HEK293 (cell line): Measurements from ENCODE around the gene ITGAL.

ENCODE experiments used
- CTCF ChIA-PET: fragments of 350-600 bp; formaldehyde crosslinking; extraction: SDS; loops from one replicate; lab custom pipeline; 2021; ENCODE audit warnings: antibody characterized with exemption; lab: Yijun Ruan, JAX
- POLR2A ChIA-PET: fragments of 300-600 bp; formaldehyde crosslinking; extraction: SDS; loops from one replicate; lab custom pipeline; 2020; ENCODE audit warnings: antibody characterized with exemption, inconsistent platforms; lab: Yijun Ruan, JAX
- H3K27ac ChIP-seq: fragments of 200-500 bp; sonication (Bioruptor generic); 2 replicates; pipeline ENCODE4 v1.5.1; 2014; ENCODE audit warnings: low read depth, low read length, control low read depth, inconsistent platforms; ENCODE audit errors: extremely low read depth
- H3K36me3 ChIP-seq, 2 experiments: fragments of 200-500 bp in 1 of 2; sonication (Bioruptor generic) in 1 of 2; 1 replicate in 1 of 2; 2 replicates in 1 of 2; pipeline ENCODE4 v1.5.1; 2014 to 2017; ENCODE audit warnings: inconsistent platforms in 2 of 2, low read length in 2 of 2; ENCODE audit not compliant: control insufficient read depth in 2 of 2, insufficient read depth in 1 of 2
- H3K4me1 ChIP-seq: fragments of 200-500 bp; sonication (Bioruptor generic); 2 replicates; pipeline ENCODE4 v1.5.1; 2014; ENCODE audit warnings: mild to moderate bottlenecking, low read length, inconsistent platforms; ENCODE audit not compliant: control insufficient read depth, insufficient read depth
- H3K4me3 ChIP-seq: 2 replicates; pipeline ENCODE4 v1.5.1; 2011; ENCODE audit warnings: low read depth, mild to moderate bottlenecking, control low read depth, low read length, moderate library complexity
- H3K9me3 ChIP-seq: fragments of 200-500 bp; sonication (Bioruptor generic); 2 replicates; pipeline ENCODE4 v1.5.1; 2014; ENCODE audit warnings: low read depth, low read length, inconsistent platforms; ENCODE audit not compliant: control insufficient read depth, insufficient read depth
- GLI2 ChIP-seq: fragments of 450-650 bp; formaldehyde crosslinking; IDR thresholded peaks from 2 replicates; pipeline ENCODE4; 2017; ENCODE audit warnings: missing biosample characterization, missing genetic modification characterization, low read depth, borderline replicate concordance
- HOXD13 ChIP-seq: sonication (generic); formaldehyde crosslinking; IDR thresholded peaks from 2 replicates; pipeline ENCODE4 v1.8.0; 2022; ENCODE audit warnings: missing genetic modification reagents, borderline replicate concordance
- KLF16 ChIP-seq: fragments of 450-650 bp; formaldehyde crosslinking; IDR thresholded peaks from 2 replicates; pipeline ENCODE4 v1.5.1; 2017; ENCODE audit warnings: missing biosample characterization, missing genetic modification characterization
- KLF9 ChIP-seq: fragments of 450-650 bp; formaldehyde crosslinking; IDR thresholded peaks from 2 replicates; pipeline ENCODE4 v1.5.1; 2016; ENCODE audit warnings: missing biosample characterization, missing genetic modification characterization, low read depth
- ZBTB21 ChIP-seq: fragments of 450-650 bp; formaldehyde crosslinking; IDR thresholded peaks from 2 replicates; pipeline ENCODE4 v1.5.1; 2017; ENCODE audit warnings: missing biosample characterization, missing genetic modification characterization
- ZBTB44 ChIP-seq: fragments of 450-650 bp; IDR thresholded peaks from 2 replicates; pipeline ENCODE4 v1.5.1; 2018; ENCODE audit warnings: missing biosample characterization, mild to moderate bottlenecking, missing genetic modification characterization
- ZBTB7A ChIP-seq: fragments of 450-650 bp; formaldehyde crosslinking; IDR thresholded peaks from 2 replicates; pipeline ENCODE4 v1.5.1; 2016; ENCODE audit warnings: low read depth, missing biosample characterization, missing genetic modification characterization
- ZNF132 ChIP-seq: fragments of 450-650 bp; formaldehyde crosslinking; IDR thresholded peaks from 2 replicates; pipeline ENCODE4 v1.5.1; 2017; ENCODE audit warnings: missing biosample characterization, missing genetic modification characterization, borderline replicate concordance
- ZNF157 ChIP-seq: fragments of 450-650 bp; formaldehyde crosslinking; IDR thresholded peaks from 2 replicates; pipeline ENCODE4 v1.5.1; 2016; ENCODE audit warnings: missing biosample characterization, missing genetic modification characterization
- ZNF202 ChIP-seq: fragments of 450-650 bp; formaldehyde crosslinking; IDR thresholded peaks from 2 replicates; pipeline ENCODE4 v1.5.1; 2016; ENCODE audit warnings: missing biosample characterization, missing genetic modification characterization, borderline replicate concordance
- ZNF239 ChIP-seq: fragments of 450-650 bp; formaldehyde crosslinking; IDR thresholded peaks from 2 replicates; pipeline ENCODE4 v1.5.1; 2016; ENCODE audit warnings: missing biosample characterization, missing genetic modification characterization
- ZNF354C ChIP-seq: fragments of 450-650 bp; formaldehyde crosslinking; IDR thresholded peaks from 2 replicates; pipeline ENCODE4 v1.5.1; 2016; ENCODE audit warnings: missing biosample characterization, missing genetic modification characterization, low read depth, borderline replicate concordance
- ZNF394 ChIP-seq: fragments of 450-650 bp; formaldehyde crosslinking; IDR thresholded peaks from 2 replicates; pipeline ENCODE4 v1.5.1; 2016; ENCODE audit warnings: missing biosample characterization, missing genetic modification characterization, mild to moderate bottlenecking, moderate library complexity, borderline replicate concordance
- ZNF514 ChIP-seq: fragments of 450-650 bp; formaldehyde crosslinking; IDR thresholded peaks from 2 replicates; pipeline ENCODE4 v1.5.1; 2016; ENCODE audit warnings: missing biosample characterization, missing genetic modification characterization
- ZNF580 ChIP-seq: fragments of 450-650 bp; formaldehyde crosslinking; IDR thresholded peaks from 2 replicates; pipeline ENCODE4 v1.5.1; 2016; ENCODE audit warnings: missing biosample characterization, missing genetic modification characterization
- ZNF610 ChIP-seq: fragments of 450-650 bp; formaldehyde crosslinking; IDR thresholded peaks from 2 replicates; pipeline ENCODE4 v1.5.1; 2016; ENCODE audit warnings: missing biosample characterization, missing genetic modification characterization, borderline replicate concordance
- ZSCAN4 ChIP-seq: fragments of 450-650 bp; formaldehyde crosslinking; IDR thresholded peaks from 2 replicates; pipeline ENCODE4 v1.5.1; 2017; ENCODE audit warnings: missing biosample characterization, missing genetic modification characterization
- TF ChIP-seq, protein P1 (sequence below): fragments of 450-650 bp; formaldehyde crosslinking; IDR thresholded peaks from 2 replicates; pipeline ENCODE4 v1.5.1; 2016; ENCODE audit warnings: missing biosample characterization, missing genetic modification characterization
- TF ChIP-seq, protein P2 (sequence below): fragments of 450-650 bp; formaldehyde crosslinking; IDR thresholded peaks from 2 replicates; pipeline ENCODE4 v1.5.1; 2017; ENCODE audit warnings: missing biosample characterization, mild to moderate bottlenecking, missing genetic modification characterization, moderate library complexity
- TF ChIP-seq, protein P3 (sequence below): fragments of 450-650 bp; formaldehyde crosslinking; IDR thresholded peaks from 2 replicates; pipeline ENCODE4 v1.5.1; 2016; ENCODE audit warnings: missing biosample characterization, missing genetic modification characterization
- TF ChIP-seq, protein P4 (sequence below): fragments of 450-650 bp; formaldehyde crosslinking; IDR thresholded peaks from 2 replicates; pipeline ENCODE4 v1.5.1; 2016; ENCODE audit warnings: missing biosample characterization, missing genetic modification characterization

The ITGAL gene

DNA sequence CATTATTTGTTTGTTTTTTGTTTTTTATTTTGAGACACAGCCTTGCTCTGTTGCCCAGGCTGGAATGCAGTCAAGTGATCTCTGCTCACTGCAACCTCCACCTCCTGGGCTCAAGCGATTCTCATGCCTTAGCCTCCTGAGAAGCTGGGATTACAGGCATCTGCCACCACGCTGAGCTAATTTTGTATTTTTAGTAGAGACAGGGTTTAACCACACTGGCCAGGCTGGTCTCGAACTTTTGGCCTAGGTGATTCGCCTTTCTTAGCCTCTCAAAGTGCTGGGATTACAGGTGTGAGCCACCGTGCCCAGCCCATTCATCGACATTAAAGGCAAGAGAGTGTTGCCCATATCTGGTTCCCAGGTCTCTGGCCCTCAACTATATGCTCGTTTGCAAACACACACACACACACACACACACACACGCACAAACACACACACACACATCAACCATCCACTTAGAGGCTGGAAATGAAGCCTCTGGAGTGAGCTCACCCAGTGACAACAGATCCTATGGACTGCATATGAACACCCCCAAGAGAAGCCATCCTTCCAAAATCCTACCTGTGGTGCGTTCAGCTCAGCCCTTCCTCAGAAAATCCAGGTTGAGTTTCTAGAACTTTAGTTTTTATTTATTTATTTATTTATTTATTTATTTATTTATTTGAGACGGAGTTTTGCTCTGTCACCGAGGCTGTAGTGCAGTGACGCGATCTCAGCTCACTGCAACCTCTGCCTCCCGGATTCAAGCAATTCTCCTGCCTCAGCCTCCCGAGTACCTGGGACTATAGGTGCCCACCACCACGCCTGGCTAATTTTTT is 14.6 kb upstream of the ITGAL start (continued):
- TF ChIP-seq ZNF354C = 0 out of 2 replicates have a peak, but pooled peaks have one; percentile 16
- TF ChIP-seq ZSCAN4 (tag by site-specific recombination) = peak; percentile 84
- TF ChIP-seq ZNF514 = 0 out of 2 replicates have a peak, but pooled peaks have one; percentile 9
- no peak for TF ChIP-seq HOXD13 (CRISPR knock-in tag)
- TF ChIP-seq ZNF202 (tag by site-specific recombination) = peak; percentile 40; the same call in 1 of the 2 replicates
- TF ChIP-seq ZNF394 (tag by site-specific recombination) = peak; percentile 94

- CTCF ChIA-PET = interaction anchor here (0.6 to 6.6 kb wide), 3 partner anchors 9 to 476 kb away, joined by 3 to 39 read pairs (median 4); no protein-coding TSS in a partner anchor
- Histone ChIP-seq H3K36me3 (no peaks in the 10 kb centered on the region), H3K27ac (no peak overlapping the region), H3K4me3 (no peak overlapping the region), H3K4me1 (no peaks in the 10 kb centered on the region), H3K9me3 (no peaks in the 10 kb centered on the region)
- POLR2A ChIA-PET = no interaction called here
- TF ChIP-seq, protein P1, sequence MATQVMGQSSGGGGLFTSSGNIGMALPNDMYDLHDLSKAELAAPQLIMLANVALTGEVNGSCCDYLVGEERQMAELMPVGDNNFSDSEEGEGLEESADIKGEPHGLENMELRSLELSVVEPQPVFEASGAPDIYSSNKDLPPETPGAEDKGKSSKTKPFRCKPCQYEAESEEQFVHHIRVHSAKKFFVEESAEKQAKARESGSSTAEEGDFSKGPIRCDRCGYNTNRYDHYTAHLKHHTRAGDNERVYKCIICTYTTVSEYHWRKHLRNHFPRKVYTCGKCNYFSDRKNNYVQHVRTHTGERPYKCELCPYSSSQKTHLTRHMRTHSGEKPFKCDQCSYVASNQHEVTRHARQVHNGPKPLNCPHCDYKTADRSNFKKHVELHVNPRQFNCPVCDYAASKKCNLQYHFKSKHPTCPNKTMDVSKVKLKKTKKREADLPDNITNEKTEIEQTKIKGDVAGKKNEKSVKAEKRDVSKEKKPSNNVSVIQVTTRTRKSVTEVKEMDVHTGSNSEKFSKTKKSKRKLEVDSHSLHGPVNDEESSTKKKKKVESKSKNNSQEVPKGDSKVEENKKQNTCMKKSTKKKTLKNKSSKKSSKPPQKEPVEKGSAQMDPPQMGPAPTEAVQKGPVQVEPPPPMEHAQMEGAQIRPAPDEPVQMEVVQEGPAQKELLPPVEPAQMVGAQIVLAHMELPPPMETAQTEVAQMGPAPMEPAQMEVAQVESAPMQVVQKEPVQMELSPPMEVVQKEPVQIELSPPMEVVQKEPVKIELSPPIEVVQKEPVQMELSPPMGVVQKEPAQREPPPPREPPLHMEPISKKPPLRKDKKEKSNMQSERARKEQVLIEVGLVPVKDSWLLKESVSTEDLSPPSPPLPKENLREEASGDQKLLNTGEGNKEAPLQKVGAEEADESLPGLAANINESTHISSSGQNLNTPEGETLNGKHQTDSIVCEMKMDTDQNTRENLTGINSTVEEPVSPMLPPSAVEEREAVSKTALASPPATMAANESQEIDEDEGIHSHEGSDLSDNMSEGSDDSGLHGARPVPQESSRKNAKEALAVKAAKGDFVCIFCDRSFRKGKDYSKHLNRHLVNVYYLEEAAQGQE (tag by site-specific recombination) = no peak
- TF ChIP-seq ZBTB7A (tag by site-specific recombination) (no peak), ZBTB21 (tag by site-specific recombination) (no peak), ZNF132 (tag by site-specific recombination) (no peak), ZNF580 (tag by site-specific recombination) (no peak), KLF16 (tag by site-specific recombination) (no peak), ZBTB44 (no peak), KLF9 (tag by site-specific recombination) (no peak), ZNF610 (tag by site-specific recombination) (no peak), ZNF239 (tag by site-specific recombination) (no peak), ZNF157 (tag by site-specific recombination) (no peak), GLI2 (no peak)
- TF ChIP-seq, protein P2, sequence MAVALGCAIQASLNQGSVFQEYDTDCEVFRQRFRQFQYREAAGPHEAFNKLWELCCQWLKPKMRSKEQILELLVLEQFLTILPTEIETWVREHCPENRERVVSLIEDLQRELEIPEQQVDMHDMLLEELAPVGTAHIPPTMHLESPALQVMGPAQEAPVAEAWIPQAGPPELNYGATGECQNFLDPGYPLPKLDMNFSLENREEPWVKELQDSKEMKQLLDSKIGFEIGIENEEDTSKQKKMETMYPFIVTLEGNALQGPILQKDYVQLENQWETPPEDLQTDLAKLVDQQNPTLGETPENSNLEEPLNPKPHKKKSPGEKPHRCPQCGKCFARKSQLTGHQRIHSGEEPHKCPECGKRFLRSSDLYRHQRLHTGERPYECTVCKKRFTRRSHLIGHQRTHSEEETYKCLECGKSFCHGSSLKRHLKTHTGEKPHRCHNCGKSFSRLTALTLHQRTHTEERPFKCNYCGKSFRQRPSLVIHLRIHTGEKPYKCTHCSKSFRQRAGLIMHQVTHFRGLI (tag by site-specific recombination) = no peak
- TF ChIP-seq, protein P3, sequence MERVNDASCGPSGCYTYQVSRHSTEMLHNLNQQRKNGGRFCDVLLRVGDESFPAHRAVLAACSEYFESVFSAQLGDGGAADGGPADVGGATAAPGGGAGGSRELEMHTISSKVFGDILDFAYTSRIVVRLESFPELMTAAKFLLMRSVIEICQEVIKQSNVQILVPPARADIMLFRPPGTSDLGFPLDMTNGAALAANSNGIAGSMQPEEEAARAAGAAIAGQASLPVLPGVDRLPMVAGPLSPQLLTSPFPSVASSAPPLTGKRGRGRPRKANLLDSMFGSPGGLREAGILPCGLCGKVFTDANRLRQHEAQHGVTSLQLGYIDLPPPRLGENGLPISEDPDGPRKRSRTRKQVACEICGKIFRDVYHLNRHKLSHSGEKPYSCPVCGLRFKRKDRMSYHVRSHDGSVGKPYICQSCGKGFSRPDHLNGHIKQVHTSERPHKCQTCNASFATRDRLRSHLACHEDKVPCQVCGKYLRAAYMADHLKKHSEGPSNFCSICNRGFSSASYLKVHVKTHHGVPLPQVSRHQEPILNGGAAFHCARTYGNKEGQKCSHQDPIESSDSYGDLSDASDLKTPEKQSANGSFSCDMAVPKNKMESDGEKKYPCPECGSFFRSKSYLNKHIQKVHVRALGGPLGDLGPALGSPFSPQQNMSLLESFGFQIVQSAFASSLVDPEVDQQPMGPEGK = no peak
- TF ChIP-seq, protein P4, sequence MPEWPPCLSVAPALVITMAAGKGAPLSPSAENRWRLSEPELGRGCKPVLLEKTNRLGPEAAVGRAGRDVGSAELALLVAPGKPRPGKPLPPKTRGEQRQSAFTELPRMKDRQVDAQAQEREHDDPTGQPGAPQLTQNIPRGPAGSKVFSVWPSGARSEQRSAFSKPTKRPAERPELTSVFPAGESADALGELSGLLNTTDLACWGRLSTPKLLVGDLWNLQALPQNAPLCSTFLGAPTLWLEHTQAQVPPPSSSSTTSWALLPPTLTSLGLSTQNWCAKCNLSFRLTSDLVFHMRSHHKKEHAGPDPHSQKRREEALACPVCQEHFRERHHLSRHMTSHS (tag by site-specific recombination) = no peak
Measured at GRCh38 chr16:30458561-30459394, 13.8 kb upstream of the ITGAL start.
